NCI-H2227 (cell line): ENCODE measurements around the gene SLC12A3.
A peak's percentile ranks its signal among the peaks of the same experiment; 100 is the strongest.

Experiments
- DNase-seq: peaks from one replicate; lab custom pipeline; 2025; ENCODE audit not compliant: unreplicated experiment; lab: John Stamatoyannopoulos, UW

Gene SLC12A3

DNA sequence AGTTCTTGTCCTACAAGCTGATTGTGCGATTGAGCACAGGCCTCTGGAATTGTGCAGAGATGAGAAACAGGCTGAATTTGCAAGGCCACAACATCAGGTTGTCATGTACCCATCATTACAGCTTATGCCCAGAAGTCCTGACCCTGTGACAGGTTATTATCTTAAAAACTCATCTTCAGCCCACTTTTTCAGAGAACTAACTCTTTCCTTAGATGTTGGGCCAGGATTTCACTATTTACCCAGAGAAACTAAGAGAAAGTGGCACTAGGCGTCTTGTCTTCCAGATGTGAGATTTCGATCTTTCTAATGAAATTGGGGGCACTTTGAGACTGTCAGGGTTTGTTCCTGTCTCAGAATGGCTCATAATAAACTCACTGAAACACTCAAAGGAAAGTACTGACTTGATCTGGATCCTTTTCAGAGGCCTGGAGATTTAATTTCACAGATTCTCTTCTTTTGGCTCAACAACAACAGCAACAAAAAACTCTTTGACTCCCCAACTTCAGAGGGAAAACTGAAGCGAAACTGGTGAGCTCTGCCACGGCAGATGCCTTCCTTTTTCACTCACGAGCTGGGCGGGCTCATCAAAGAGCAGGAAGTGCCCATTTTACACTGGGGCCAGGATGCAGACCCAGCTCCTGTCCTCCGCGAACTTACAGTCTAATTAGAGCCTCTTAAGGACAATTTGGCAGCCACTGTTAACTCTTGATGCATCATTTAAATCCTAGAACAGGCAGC, 17.7 kb upstream of the SLC12A3 start:
- no peak for DNase-seq

DNA sequence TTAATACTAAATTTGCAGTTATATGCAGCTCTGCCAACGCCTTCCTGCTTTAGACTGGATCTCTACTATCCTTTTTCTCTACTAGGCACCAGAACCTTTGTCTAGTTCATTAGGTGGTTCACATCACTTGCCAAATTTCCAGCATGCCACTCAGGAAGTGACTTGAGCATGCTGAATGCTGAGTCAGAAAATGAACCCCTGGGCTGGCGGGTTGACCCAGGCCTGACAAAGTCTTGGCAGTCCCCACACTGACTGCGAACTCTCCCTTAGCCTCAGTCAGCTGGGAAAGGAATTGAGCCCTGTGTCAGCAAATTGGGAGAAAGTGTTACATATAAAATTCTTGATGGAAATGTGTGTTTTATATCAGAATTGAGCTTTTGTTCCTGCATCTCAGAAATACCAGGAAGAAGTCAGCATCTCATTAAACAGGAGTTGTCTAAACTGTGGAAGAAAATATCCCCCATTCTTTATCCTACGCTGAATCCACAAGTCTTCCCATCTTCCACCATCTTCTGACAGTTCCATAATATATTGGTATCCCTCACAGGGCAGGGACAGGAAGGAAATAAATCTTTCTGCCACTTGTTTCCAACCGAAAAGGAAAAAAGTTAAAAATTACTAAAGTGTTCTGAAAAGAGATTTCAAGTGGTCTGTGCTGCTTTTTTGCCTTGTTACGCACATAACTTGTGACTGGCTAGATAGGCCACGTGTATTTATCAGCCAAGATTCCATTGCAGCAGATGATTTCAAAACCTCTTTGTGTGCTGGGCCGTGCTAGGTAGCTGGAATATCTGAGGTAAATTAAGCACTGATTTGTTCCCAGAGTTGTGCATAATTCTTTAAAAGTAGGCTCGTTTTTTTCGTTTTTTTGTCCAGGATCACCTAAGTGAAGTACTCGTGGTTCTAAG, 16.7 kb upstream of the SLC12A3 start:
- no peak for DNase-seq

DNA sequence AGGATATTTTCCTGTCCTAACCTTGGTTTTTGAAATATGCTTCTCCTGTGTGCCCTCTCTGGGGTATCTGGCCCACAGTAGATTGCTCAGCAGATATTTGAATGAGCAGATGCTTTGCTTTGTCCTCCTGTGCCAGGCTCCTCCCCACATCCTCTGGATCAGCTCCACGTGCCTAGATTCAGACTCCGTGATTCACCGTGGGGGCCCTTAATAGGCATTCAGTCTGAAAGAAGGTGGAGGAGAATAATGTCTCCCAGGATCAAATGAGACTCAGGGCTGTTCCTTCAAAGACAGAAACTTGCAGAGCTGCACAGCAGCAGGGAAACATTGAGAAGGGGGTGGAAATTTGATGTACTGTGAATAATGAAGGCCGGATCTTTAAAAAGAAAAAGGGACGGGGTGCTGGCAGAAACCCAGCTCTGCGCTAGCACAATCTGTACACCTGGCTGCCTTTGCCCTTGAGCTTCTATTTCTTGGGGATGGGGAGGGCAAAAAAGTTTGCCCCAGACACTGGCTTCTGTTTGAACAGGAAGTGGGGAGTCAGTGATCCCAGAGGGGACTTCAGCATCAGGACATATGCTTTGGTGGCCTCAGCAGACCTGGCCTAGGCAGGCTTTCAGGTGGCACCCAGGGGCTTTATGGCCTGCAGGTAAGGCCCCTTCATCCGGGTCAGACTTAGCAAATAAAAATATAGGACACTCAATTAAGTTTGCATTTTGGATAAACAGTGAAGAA, 15.9 kb upstream of the SLC12A3 start:
- DNase-seq, result peak; percentile 6

DNA sequence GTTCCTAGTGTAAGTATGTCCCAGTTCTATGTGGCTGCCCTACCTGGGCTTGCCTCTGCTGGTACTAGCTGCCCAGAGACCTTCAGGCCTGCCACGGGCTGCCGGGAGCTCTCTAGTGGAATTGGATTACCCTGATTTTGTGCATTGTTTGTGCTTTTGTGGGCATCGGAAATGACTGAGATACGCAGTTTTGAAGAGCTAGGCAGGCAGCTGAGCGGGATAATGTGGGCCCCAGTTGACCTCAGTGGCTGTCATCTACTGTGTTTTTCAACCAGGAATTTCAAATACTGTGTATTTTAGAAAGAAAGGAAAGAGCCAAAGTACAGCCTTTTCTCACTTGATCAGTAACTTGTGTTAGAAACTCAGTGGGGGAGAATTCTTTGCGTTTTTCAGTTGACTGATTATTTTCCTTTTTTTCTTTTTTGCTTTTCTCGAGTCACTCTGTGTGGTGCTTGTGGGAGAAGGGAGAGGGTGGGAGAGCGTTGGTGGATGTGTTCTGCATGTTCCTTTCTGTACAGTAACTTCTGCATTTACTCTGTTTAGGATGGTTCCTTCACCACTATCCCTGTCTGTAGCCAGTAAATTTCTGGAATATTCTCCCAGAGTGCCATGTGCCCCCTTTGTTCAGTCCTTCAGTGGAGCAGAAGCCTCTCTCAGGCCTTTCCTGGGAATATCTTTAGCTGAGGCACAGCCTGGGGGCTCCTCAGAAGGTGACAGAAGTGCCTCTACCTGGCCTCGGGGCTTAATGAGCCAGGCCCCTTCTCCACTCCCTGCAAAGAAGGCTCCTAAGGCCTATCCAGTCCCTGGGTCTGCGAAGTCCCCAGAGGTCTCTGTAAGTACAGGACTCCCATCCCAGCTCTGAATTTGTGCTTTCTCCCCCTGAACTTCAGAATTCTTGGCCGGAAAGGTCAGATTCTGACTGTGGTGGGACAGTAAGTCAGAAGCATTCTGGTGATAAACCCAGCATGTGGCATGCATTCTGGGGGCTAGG, 15.0 kb upstream of the SLC12A3 start:
- DNase-seq, result no peak

DNA sequence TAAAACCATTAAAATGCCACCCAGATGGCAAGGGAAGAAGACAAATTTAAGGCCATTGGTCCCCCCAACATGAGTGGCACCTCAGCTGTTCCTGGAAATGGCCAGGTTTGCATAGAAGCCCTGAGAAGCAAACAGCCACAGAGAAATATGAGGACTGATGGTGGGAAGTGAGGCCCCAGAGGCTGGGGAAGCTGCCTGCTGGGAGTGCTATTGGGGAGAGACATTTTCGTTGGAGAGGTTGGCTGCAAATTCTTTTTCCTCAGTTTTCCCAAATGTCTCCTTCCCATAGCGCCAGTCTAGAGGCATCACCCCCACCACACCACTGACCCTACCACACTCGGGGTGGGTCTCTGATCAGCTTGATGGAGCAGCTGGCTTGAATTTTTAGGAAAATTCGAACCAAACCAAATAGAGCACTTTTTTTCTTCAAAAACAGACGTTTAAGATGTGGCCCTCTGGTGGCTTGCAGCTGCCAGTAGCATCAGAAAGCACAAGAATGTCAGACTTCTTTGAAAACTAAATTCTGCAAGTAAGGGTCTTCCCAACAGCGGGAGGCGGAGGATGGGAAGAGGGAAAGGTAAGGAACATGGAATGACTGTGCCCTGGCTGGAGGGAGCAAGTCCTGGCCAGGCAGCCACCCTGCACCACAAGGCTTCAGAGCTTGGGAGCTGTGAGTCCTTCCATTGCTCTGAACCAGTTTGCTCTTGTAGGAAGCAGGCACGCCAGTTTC, 13.2 kb upstream of the SLC12A3 start:
- DNase-seq, result peak; percentile 4

DNA sequence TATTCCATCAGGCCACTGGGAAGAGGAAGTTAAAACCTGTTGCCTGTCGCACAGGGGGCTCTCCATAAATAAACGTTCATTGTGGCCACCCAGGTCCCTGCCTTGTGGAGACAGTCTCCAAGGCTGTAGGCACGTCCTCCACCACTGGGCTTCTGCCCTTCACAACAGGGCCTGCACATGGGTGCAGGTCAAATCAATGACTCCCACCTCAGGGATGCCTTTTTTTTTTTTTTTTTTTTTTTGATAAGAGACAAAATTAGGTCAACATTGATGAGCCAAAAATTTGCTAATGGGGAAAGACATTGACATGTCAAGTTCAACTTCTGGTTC, 12.6 kb upstream of the SLC12A3 start:
- no peak for DNase-seq

DNA sequence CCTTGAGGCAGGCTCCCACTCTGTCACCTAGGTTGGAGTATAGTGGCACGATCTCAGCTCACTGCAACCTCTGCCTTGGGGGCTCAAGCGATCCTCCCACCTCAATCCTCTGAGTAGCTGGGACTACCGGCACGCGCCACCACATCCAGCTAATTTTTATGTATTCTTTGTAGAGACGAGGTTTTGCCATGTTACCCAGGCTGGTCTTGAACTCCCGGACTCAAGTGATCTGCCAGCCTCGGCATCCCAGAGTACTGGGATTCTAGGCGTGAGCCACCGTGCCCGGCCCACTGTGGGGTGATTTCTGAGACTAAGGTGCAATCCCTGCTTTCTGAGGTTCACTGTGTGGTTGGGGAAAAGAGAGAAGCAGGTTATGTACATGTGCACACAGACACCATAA, 12.0 kb upstream of the SLC12A3 start:
- no peak for DNase-seq

DNA sequence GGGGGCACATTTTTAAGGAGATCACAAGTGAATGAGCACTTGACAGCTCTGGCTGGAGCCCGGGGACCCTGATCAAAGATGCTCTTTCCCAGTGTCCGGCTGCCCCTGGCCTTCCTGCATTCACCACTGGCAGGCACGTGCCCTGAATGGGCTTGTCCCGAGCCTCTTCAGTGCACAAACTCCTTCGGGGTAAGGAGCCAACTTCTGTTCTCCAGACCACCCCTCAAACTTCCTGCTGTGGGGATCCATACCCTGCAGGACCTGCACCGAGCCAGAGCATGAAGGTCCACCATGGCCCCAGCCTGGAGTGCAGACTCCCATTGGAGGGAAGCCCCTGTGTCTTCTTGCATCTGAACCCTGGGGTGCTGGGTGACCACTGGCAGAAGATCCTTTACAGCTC, 9.8 kb upstream of the SLC12A3 start:
- no peak for DNase-seq

DNA sequence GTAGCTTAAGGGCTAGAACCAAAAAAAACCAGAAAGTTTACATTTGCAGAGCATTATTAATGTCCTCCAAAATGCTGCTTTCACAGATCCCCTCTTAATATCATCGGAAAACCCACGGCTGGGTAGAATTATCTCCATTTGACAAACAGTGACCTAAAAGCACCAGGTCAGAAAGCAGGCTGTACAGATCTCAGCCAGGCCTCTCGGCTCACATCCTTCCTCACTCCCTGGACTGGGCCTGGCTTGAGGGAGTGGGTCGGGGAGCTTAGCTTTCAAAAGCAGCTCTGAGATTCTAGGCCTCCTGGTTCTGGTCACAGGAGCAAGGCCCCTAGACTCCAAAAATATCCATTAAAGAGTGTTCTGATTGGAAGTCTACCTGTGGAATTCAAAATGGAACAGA, 9.1 kb upstream of the SLC12A3 start:
- DNase-seq, result no peak

DNA sequence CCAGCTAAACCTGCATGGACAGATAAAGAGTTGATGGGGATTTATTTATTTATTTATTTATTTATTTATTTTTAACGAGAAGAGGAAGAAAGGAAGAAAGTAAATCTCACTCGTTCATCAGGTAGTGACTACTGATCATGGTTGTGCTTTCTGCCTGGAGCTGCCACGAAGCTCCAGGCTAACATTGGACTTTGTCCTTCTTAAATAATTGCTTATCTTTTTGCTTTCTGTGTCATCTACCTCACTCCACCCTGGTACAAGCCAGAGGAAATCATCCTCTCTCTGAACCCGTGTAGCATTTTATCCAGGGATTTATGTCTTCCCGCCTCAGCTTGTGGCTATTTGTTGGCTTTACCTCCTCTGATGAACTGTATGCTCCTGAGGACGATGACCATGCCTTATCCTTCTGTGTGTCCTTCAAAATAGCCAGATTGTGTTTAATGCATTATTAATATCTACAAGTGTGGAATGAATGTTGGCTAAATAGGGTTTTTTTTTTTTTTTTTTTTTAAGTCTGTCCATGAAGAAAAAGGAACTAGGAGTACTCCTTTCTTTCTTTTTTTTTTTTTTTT, 8.0 kb upstream of the SLC12A3 start:
- DNase-seq, result no peak

DNA sequence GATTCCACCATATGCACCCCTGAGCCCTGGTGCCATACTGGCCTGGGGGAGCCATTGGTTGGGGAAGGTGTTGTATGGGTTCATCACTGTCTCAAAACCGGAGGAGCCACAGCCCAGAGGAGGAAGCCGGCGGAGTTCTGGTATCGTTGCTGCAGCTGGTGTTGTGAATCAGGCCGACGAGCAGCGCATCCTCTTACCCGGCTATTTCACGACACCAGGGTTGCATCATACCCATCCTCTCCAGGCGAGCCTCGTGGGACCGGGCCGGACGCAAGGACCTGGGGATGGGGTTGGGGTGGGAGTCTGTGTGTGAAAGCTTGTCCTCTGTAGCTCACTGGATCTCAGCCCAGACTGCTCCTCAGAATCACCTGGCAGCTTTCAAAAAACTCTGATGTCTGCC, 6.6 kb upstream of the SLC12A3 start:
- DNase-seq, result no peak

DNA sequence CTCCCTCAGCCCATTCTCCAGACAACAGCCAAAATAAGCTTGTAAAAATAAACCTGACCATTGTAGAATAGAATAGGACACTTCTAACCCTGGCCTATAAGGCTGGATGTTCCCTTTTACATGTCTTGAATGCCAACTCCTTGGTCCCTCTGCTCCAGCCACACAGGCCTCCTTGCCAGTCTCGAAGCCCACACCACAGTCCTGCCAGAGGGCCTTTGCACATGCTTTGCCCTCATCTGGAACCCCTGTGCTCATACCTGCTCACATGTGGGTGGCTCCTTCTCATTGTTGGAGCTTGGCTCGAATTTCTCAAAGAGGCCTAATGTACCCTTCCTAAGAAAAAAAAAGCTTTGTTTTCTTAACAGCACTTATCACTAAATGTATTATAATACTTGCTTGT, 5.4 kb upstream of the SLC12A3 start:
- DNase-seq, result no peak

DNA sequence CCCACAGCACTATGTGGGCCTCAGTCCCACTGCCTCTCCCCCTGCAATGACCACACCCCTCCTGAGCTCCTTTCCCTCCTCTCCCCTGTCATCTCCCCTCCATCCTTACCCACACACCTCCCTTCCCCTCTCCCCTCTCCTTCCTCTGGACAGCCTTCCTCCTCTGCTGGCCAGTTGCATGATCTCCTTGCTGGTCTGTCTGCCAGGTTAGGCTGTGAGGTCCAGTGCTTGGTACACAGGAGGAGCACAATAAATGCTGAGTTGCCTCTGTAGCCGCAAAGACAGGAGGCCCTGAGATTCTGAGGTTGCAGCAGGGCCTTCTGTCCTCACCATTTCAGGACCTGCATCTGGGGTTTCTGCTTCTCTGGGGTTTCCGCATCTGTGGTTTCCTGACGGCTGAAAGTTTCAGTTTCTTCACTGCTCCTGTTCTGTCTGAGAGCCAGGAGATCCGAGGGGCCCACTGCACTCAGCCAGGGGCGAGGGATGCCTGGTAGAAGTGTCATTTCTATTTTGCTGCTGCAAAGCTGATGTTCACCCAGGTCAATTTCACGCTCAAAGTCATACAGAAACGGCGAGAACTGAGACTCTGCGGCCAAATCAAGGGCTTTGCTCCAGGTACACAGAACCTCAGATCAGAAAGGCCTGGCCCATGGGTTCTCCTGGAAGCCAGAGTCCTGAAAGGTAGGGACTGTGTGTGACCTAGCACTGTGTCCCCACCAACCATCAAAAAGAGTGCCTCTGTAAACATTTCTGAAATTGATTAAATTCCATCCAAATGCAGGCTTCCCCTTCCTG, 4.6 kb upstream of the SLC12A3 start:
- no peak for DNase-seq

DNA sequence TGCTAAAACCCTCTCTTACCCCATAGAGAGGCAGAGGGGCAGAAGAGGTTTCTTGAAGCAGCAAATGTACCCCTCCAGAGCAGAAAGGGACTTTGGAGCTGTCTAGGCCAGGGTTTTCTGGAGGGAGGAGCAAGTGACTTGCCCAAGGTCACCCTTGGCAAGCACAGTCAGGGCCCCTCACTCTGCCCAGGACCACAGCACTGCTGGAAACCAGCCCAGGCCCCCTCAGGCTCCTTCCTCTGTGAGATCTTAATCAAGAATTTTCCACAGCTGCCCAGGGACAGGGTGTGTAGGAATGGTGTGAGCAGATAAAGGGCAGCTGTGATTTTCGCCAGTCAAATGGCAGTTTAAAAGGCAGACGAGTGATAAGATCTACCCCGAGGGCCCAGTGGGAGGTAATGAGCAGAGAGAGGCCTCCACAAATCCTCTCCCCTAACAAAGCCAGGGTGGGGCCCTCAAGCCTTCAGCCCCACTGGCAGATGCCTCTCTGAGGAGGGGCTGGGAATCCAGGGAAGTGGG, 3.9 kb upstream of the SLC12A3 start:
- DNase-seq, result no peak

DNA sequence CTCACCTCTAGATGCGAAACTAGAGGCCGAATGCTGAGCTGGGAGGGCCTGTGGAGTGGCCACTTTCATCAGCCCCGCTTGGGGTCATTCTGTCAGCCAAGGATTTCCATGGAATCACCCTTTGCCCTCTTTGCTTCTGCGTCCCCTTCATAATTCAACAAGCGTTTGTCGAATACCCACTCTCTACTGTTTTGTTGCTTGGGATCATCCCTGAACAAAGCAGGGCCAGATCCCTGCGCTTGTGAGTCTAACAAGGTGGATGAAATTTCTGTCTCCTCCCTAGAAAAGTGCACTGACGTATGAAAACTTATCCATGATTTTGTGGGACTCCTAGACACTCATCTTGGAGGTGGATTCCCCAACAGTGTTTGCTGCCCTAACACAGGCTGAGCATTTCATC, 3.3 kb upstream of the SLC12A3 start:
- DNase-seq, result no peak

DNA sequence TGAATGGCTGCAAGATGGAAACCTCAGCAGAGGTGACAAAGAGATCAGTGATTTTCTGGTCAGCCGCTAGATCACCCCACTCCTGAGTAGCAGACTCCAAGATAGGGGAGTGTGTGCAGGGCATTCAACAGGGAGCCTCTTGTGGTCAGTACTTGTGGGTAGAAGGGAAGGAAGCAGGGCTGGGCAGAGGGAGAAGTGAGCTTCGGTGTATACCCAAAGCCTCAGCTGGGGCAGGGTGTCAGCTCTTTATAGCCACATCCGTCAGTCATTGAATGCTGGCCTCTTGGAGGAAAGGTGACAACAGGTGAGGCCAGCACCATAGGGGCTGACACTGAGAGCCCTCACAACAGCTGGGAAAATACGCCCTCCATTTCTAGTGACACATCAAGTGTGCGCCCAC, 2.2 kb upstream of the SLC12A3 start:
- no peak for DNase-seq

DNA sequence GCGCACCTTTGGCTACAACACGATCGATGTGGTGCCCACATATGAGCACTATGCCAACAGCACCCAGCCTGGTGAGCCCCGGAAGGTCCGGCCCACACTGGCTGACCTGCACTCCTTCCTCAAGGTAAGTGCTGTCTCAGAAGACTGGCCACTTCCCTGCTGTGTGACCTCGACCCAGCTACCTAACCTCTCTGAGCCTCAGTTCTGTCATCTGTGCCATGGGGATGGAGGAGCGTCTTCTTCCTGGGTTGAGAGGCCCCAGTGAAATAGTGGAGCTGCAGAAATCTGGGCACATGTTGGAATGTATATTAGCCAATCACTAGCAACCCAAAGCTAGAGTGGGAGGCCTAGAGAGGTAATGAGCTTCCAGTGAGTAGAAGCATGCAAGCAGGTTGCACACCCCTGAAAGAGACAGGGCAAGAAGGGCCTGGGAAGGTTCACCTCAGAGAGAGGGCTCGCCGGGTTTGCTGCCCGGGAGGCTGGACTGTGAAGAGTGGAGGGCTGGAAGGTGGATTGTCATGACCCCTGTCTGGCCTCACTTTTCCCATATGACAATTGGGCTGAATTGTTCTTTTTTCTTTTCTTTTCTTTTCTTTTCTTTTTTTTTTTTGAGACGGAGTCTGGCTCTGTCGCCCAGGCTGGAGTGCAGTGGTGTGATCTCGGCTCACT, 521 bp downstream of the SLC12A3 start:
- DNase-seq, result no peak
